Ovary (tissue), 3 donors: Measurements from ENCODE around the gene PHOSPHO2.

ENCODE experiments used
- CTCF ChIP-seq, 3 donors: fragments of 450-650 bp in 2 of 3; fragments of 200-600 bp in 1 of 3; IDR thresholded peaks; one replicate each; pipeline versions ENCODE4 v1.5.1 to v1.8.0; 2016 to 2022; ENCODE audit warnings: antibody characterized with exemption in 3 of 3, mild to moderate bottlenecking in 1 of 3
- EP300 ChIP-seq: sonication (generic); formaldehyde crosslinking; IDR thresholded peaks from one replicate; pipeline ENCODE4 v1.6.1; 2017; ENCODE audit warnings: antibody characterized with exemption
- POLR2A ChIP-seq: fragments of 450-650 bp; IDR thresholded peaks from one replicate; pipeline ENCODE4 v1.6.1; 2017; ENCODE audit warnings: antibody characterized with exemption, mild to moderate bottlenecking, moderate library complexity
- donor health status: DM: no; HTN: no; CAD: no.

GRCh38 chr2:169673106-169673505 is 21.2 kb upstream of the PHOSPHO2 start:
- TF ChIP-seq CTCF (IDR thresholded peaks at IDR 0.05) (no peak), POLR2A (no peak), EP300 (no peak)
